HG03469 (cell line): ENCODE results near the gene NOTCH2.
"Not testable (repeated sequence)": the region's sequence is repeated elsewhere in the genome, so short reads cannot be mapped to it uniquely, and the experiment has no call there.

ENCODE experiments used
- ATAC-seq: cut with Tn5 transposase; IDR thresholded peaks from one replicate; pipeline ENCODE4 v1.9.1; 2021; ENCODE audit warnings: mild to moderate bottlenecking, moderate library complexity, moderate number of reproducible peaks; ENCODE audit not compliant: unreplicated experiment

Gene NOTCH2

GRCh38 chr1:119975582-119976254 is 93.7 kb downstream of the NOTCH2 start:
- ATAC-seq: not testable (repeated sequence)

GRCh38 chr1:119975006-119975405 is 94.5 kb downstream of the NOTCH2 start:
- ATAC-seq: no peak

GRCh38 chr1:119974013-119974412 is 95.4 kb downstream of the NOTCH2 start:
- ATAC-seq: no peak

- ATAC-seq: no peak
Observed at GRCh38 chr1:119971710-119972570, 97.5 kb downstream of the NOTCH2 start.

- no peak for ATAC-seq
Observed at GRCh38 chr1:119968601-119969000, 100.9 kb downstream of the NOTCH2 start.

GRCh38 chr1:119968068-119968492 is 101.4 kb downstream of the NOTCH2 start:
- peak; percentile 72 for ATAC-seq

- no peak for ATAC-seq
Observed at GRCh38 chr1:119966681-119967080, 102.8 kb downstream of the NOTCH2 start.

GRCh38 chr1:119966020-119966419 is 103.4 kb downstream of the NOTCH2 start:
- no peak for ATAC-seq

GRCh38 chr1:119964673-119965363 is 104.6 kb downstream of the NOTCH2 start:
- no peak for ATAC-seq

- no peak for ATAC-seq
Observed at GRCh38 chr1:119962296-119962968, 107.0 kb downstream of the NOTCH2 start.

- ATAC-seq: no peak
Observed at GRCh38 chr1:119960501-119960900, 109.0 kb downstream of the NOTCH2 start.

GRCh38 chr1:119959268-119960220 is 109.9 kb downstream of the NOTCH2 start:
- ATAC-seq: no peak

GRCh38 chr1:119958223-119958622 is 111.2 kb downstream of the NOTCH2 start:
- no peak for ATAC-seq

GRCh38 chr1:119956306-119956705 is 113.2 kb downstream of the NOTCH2 start:
- no peak for ATAC-seq

GRCh38 chr1:119954476-119955422 is 114.7 kb downstream of the NOTCH2 start:
- no peak for ATAC-seq

GRCh38 chr1:119953266-119953998 is 116.0 kb downstream of the NOTCH2 start:
- ATAC-seq: no peak

GRCh38 chr1:119952496-119952895 is 117.0 kb downstream of the NOTCH2 start:
- no peak for ATAC-seq
